ENCODE data around the gene XBP1. TPM values are rescaled to one million over a fixed set of nuclear protein-coding genes. Genes with fewer than 3 reads are reported as not detected.

The XBP1 gene
- total and polyA plus RNA-seq, 2 of the 13 experiments (the other 11 are each of a cell fraction or from before 2014, with no cell fraction given) = 416 to 427 TPM

- H3K4me3 ChIP-seq (replicated peaks in 1 of 3; ENCODE audit: insufficient read depth in 1 of 3, low read depth in 2 of 3, low read length in 3 of 3) = no peak overlapping the region
- H3K27me3 ChIP-seq (ENCODE audit: control insufficient read depth in 1 of 2, insufficient read depth in 2 of 2, low read length in 2 of 2) = no peaks in the 10 kb centered on the region
- BruUV-seq (replicated peaks) = no TSS peak
- FAIRE-seq (no peak), ATAC-seq (no peak), DNase-seq (ENCODE audit: low spot score) (no peak)
- H3K9me3 ChIP-seq (ENCODE audit: low read length) = no peaks in the 10 kb centered on the region
- H2AFZ ChIP-seq (ENCODE audit: low read length) = no peak overlapping the region
- H3K27ac ChIP-seq (ENCODE audit: extremely low read length, insufficient read depth, low read length) = no peak overlapping the region
- intact Hi-C loops (cut with micrococcal nuclease; ENCODE audit: unreplicated experiment) = loop anchor here (5.0 kb wide), 2 partner anchors 38 to 178 kb away; partner anchors contain the start of genes CHEK2 and HSCB
- H3K4me2 ChIP-seq (ENCODE audit: low read depth, low read length) = no peak overlapping the region
- in situ Hi-C loops (cut with HindIII; ENCODE audit: extremely low pct_ligation_motif_present, low pct_unique_long_range_greater_than_20kb) = loop anchor here (10.0 kb wide), 1 partner anchor 175 kb away; no protein-coding TSS in a partner anchor
- peaks cover 3 to 34% of the 10 kb centered on the region in 2 experiments for H3K36me3 ChIP-seq (replicated peaks in 1 of 2; ENCODE audit: control insufficient read depth in 1 of 2, insufficient read depth in 2 of 2, low read length in 2 of 2)
- no peak for TF ChIP-seq IKZF4 (CRISPR knock-in tag; IDR thresholded peaks at IDR 0.05; ENCODE audit: borderline replicate concordance, low read depth, not compliant biosample characterization)
- TF ChIP-seq KLF12 (CRISPR knock-in tag; IDR thresholded peaks at IDR 0.05; ENCODE audit: borderline replicate concordance) = no peak
- no peak for TF ChIP-seq ZNF777 (CRISPR knock-in tag; IDR thresholded peaks at IDR 0.05)
- no peak for TF ChIP-seq E2F5 (CRISPR knock-in tag; conservative IDR thresholded peaks at IDR 0.05)
- no peak for TF ChIP-seq ZBTB38 (CRISPR knock-in tag; IDR thresholded peaks at IDR 0.05)
- no peak for TF ChIP-seq TIGD3 (CRISPR knock-in tag; IDR thresholded peaks at IDR 0.05; ENCODE audit: borderline replicate concordance)
- TF ChIP-seq ZNF160 (CRISPR knock-in tag; IDR thresholded peaks at IDR 0.05) = no peak
- no peak for TF ChIP-seq NR2F1 (CRISPR knock-in tag; IDR thresholded peaks at IDR 0.05)
- no peak for TF ChIP-seq ZSCAN21 (CRISPR knock-in tag; IDR thresholded peaks at IDR 0.05; ENCODE audit: borderline replicate concordance)
- no peak for TF ChIP-seq EEA1 (CRISPR knock-in tag; IDR thresholded peaks at IDR 0.05; ENCODE audit: borderline replicate concordance)
- H3K79me2 ChIP-seq (ENCODE audit: insufficient read depth, low read length) = peaks cover 60% of the 10 kb centered on the region
- POLR2A ChIA-PET = no interaction called here
- WGBS (ENCODE audit: low lambda C conversion rate) = 93% methylated on average over 5 of the region's 5 CpGs
- no peaks in the 10 kb centered on the region for H4K20me1 ChIP-seq (ENCODE audit: insufficient read depth, low read length)
- H3K9ac ChIP-seq (ENCODE audit: insufficient read depth, low read depth, low read length) = no peak overlapping the region
- CTCF ChIA-PET (ENCODE audit: low intra/inter-chr PET ratio, low total read pairs) = no interaction called here
- H3K4me1 ChIP-seq (ENCODE audit: insufficient read depth, low read length) = peaks cover 86% of the 10 kb centered on the region
Observed at GRCh38 chr22:28779833-28780232, 20.5 kb downstream of the XBP1 start.

Measured in HepG2 (cell line).